Measurements from ENCODE around the gene WRAP73.

WRAP73 gene

DNA sequence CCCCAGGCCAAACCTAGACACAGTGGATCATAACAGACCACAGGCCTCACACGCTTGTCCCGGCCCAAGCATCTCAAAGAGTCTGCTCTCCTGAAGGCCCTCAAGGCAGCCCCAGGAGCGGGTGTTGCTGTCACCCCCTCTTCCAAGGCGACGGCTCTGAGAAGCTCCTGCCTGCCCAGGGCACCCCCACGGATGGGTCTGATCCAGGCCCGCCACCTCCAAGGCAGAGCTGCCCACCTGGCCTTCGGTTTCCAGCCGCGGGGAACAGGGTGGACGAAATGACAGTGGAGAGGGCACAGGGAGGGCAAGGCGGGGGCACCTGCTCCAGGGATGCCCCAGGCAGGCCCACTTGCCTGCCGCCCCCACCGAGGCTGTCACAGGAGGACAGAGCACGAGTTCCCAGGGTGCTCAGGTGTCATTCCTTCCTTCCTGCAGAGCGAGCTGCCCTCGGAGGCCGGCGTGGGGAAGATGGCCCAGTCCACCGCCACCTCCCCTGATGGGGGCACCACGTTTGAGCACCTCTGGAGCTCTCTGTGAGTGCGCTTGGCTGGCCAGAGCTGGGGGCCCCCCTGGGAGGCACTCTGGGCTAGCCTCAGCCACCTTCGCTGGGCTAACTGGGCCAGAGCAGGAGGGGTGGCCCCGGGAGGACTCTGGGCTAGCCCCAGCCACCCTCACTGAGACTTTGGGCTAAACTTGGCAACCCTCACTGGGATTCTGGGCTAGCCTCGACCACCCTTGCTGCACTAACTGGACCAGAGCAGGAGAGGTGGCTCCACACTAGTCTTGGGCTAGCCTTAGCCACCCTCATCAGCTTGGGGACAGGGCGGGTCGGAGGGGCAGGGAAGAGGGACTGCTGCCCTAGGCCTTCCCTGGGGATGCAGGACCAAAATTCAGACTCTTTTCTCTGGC lies 32.2 kb upstream of the WRAP73 start:
- DNase-seq = no peak

DNA sequence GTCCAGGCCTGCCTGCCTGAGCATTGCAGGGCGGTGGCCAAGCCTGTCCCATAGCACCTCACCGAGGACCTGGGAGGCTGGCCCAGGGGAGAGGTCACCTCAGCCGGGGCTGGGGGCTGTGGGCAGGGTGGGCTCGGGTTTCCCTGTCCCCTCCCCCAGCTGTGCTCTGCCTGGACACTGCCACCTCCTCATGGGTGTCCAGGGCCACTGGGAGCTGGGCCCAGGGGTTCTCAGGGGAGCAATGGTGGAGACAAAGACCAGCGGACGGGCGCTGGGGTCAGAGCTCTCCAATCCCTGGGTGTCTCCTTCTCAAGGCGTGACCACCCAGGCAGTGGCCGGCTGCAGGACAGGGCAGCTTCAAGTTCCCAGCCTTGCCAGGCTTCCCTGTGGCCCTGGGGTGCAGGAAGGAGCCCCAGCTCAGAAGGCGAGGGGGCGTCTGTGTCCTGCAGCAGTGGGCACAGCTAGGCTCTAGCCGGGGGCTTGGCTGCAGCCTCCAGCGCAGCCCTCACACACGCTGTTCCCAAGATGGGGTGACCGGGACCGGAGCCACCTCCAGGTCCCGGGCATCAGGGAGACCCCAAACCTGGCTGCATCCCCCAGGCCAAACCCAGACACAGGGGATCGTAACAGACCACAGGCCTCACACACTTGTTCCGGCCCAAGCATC lies 31.5 kb upstream of the WRAP73 start:
- no peak for DNase-seq

DNA sequence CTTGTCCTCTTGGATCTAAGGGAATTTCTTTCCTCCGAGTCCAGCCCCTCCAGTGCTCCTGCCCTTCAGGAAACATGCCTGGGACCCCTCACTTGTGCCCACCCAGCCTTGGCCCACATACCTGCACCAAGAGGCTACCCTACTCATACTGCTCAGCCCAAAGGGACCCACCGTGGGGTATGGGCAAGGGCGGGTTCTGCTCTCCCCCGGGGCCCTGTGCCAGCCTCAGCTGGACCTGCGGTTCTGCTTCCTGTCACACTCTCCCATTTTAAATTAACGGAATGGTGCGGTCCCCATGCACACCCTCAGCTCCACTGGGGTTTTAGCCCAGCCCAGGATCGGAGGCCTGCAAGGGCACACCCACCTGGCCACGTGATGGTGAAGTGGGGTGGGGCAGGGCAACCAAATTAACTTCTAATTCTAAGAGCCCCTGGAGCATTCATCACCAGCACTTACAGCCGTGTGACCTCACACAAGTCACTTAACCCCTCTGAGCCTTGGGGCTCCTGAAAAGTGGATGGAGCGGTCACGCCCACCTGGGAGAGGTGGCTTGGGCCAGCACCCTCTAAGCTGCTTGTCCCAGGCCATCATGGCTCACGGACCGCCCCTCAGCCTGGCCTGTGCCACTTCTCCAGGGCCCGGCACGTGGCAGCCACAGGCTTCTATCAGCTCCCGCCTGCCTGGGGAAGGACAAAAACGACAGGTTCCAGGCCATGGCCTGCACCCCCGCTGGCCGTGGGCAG lies 30.8 kb upstream of the WRAP73 start:
- DNase-seq = no peak

DNA sequence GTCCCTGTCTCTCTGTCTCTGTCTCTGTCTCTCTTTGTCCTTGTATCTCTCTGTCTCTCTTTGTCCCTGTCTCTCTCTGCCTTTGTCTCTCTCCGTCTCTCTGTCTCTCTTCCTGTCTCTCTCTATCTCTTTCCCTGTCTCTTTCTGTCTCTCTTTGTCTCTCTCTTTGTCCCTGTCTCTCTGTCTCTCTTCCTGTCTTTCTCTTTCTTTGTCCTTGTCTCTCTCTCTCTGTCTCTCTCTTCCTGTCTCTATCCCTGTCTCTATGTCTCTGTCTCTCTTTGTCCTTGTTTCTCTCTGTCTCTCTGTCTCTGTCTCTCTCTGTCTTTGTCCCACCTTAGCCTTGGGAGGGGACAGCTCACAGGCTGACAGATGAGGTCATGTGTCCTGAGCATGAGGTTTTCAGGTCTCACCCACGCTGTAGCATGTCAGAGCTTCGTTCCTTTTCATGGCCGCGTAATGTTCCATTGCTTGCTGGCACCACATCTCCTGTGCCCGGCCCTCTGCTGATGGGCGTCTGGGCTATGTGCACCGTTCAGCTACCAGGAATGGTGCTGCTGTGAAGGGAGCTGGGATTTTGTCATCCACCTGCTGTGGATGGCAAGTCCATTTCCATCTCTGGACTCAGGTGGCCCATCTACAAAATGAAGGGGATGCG lies 30.0 kb upstream of the WRAP73 start:
- no peak for DNase-seq

DNA sequence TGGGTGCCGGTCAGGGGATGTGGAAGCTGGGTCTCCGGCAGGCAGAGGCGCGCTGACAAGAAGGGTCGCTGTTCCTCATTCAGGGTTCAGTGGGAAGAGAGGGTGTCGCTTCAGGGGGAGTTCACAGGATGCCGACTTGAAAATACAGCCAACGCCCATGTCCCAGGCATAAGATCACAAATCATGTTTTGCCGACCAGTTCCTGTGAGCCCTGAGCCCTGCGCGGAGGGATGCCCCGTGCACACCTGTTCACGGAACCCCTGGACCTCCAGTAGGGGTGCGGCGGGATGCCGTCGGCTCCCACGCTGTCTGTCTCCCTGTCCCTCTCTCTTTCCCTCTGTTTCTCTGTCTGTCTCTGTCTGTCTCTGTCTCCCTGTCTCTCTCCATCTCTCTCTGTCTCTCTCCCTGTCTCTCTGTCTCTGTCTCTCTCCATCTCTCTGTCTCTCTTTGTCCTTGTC lies 29.2 kb upstream of the WRAP73 start:
- no peak for DNase-seq

DNA sequence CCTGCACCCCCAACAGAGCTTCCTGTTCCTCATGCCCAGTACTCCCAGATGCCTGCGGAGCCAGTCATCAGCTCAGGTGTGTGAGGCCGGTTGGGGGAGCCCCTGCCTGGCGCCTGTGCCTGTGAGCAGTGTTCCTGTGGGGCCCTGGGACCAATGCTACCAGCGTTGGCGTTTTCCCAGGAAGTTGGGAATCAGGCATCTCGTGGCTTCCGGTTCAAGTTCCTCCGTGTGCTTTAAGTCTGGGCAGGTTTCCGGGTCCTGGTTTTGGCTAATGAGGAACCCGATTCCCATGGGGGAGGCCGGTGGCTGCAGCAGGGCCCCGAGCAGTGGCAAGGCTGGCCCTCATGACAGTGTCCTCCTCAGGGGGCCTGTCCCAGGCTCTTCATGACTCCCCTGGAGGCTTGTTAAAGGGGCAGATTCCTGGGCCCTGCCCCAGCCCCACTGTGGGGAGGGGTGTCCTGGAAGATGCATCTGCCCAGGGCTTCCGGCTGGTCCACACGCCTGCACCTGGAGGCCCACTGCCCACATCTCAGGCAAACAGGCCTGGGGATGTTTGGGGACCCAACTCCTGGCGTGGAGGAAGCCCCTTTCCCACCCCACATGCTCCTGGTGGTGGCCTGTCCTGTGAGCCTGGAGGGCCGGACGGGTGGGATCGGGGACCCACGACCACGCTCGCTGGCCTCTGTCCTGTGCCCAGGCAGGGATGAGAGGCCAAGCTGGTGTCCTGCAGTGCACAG lies 28.6 kb upstream of the WRAP73 start:
- DNase-seq = no peak

DNA sequence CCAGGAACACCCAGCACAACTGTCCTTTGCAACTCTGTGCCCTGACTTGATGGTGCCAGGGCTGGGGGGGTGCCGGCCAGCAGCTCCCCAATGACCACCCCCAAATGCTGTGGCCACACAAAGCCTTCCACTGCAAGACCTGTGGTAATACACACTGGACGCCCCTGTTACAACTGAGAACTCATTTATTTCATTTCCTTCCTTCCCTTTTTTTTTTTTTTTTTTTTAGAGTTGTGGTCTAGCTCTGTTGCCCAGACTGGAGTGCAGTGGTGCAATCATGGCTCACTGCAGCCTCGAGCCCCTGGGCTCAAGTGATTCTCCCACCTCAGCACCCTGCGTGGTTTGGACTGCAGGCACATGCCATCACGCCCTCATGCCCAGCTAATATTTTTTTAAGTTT lies 27.6 kb upstream of the WRAP73 start:
- no peak for DNase-seq

DNA sequence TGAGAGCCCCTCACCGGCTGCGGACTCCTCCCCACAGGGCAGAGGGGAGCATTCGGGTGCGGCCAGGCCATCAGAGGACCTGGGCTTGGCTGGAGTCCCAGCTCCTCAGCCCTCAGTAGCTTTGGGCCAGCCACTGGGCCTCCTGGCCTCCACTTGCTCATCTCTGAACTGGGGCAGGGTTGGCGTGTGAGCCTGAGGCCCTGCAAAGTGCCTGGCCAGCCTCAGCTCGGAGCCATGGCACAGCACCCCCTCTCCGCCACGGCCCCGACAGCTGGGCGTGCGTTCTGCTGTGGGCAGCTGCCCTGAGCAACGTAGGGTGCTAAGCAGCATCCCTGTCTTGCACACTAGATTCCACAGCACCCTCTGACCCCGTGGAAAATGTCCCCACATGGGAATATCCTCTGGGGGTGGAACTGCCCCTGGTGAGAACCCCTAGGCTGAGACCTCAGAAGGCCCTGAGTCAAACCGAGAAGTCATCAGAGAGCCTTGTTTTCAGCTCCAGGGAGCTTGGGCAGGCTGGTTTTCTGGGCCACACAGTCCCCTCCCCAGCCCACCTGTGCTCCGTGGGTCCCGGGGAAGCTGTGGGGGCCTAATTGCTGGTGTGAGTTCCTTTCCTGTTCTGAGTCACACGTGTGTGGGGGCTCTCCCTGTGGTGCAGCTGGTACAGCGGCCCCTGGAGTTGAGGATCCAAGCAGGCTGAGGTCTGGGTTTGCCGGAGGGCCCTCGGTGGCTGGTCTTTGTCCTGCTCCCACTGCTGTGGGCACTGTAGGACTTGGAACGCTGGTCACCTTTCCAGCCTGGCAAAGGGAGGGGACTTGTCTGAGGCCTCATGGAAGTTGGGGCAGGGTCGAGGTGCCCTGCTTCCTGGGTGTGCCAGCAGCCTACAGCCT lies 26.9 kb upstream of the WRAP73 start:
- no peak for DNase-seq

DNA sequence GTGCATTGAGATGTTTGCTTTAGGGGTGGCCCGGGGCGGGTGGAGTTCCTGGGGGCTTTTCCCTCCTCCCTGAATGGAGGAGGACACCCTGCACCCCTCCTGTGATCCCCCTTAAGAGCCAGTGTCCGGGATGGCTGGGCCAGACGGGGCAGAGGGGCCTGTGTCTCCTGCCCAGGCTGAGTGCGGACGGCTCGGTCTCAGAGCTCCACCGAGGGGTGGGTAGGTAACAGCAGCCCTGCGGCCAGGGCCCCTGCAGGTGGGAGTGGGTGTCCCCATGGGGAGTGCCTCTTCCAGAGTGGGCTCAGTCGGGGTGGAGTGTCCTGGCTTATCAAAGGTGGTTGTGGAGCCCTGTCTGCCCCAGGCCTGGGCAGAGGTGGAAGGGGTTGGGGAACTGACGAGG lies 25.5 kb upstream of the WRAP73 start:
- no peak for DNase-seq

DNA sequence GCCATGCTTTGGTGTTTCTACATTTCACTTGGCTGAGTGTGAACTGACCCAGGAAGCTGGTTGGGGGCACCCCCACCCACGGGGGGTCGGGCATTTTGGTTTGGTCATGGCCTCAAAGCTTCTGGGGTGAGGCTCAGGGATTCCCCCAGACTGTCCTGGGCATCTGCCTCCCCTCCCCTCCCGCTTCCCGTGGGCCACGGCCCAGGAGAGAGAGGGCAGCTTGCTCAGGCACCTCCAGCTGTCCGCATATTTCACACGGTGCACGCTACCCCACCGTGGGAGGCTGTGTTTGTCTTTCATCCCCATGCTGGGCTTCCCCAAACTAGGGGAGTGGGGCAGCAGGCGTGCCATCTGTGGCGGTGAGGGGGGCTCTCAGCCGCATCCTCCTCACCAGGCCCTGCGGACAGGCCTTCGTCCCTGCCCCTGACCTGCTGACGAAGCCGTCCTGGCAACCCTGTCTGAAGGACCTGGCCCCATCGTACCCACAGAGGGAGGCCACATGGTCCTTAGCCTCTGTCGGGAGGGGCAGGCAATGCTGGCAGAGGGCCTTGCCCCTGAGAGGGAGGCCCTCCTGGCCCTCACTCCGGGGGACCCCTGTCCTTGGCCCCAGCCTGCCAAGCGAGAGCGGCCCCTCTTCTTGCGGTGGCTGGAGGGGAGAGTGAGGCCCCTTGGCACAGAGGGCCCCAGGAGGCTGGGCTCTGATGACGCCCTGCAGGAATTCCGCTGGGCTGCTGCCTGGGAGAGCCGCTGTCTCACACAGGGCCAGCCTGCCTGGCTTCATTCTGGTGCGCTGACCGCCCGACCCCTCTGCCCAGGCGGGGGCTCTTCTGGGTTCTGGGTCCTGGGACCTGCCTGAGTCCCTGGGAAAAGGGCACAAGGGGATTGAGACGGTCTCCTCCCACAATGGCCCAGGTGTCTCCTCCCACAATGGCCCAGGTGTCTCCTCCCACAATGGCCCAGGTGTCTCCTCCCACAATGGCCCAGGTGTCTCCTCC lies 24.5 kb upstream of the WRAP73 start:
- no peak for DNase-seq

DNA sequence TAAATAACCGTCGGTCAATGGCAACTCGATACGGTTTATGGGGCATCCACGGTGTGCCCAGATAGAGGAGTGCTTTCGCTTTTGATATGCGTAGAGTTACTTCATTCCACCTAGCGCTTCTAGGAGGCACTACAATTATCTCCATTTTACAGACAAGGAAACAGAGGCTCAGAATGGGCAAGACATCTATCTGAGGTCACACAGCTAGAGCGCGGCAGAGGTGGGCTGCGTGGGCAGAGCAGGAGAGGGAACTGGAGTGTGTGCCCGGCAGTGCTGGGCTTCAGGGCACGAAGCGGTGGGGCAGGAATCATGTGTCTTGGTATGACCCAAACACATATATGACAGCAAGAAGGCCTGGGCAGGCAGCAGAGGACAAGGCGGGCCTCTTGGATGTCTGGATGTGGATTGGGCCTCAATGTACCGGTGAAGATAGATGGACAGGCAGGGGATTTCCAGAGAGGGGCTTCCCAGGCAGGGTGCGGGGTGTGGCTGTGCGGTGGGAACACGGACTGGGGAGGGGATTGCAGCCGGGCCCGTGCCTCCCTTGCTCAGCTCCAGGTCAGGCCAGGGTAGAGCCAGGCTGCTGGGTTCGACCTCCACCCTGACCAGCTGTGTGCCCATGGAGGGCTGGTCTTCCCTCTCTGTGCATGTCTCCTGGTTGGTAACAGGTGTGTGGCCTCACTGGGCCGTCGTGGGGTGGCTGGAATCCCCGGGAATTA lies 23.6 kb upstream of the WRAP73 start:
- no peak for DNase-seq

DNA sequence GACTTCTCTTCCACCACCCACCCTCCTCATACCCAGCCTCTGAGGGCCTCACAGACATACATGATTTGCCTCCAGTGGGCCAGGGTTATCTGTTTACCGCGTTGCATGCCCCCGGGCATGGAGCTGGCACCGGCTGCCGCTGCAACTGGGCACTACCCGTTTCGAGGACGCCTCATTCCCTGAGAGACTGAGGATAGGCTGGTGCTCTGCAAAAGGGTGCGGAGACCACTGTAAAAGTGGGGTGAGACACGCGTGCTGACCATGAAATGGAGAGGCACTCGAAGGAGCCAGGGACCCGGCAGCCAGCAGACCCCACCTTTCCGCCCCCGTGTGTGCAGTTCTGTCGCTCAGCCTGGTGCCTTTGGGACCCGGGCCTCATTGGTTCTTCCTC lies 23.1 kb upstream of the WRAP73 start:
- no peak for DNase-seq

DNA sequence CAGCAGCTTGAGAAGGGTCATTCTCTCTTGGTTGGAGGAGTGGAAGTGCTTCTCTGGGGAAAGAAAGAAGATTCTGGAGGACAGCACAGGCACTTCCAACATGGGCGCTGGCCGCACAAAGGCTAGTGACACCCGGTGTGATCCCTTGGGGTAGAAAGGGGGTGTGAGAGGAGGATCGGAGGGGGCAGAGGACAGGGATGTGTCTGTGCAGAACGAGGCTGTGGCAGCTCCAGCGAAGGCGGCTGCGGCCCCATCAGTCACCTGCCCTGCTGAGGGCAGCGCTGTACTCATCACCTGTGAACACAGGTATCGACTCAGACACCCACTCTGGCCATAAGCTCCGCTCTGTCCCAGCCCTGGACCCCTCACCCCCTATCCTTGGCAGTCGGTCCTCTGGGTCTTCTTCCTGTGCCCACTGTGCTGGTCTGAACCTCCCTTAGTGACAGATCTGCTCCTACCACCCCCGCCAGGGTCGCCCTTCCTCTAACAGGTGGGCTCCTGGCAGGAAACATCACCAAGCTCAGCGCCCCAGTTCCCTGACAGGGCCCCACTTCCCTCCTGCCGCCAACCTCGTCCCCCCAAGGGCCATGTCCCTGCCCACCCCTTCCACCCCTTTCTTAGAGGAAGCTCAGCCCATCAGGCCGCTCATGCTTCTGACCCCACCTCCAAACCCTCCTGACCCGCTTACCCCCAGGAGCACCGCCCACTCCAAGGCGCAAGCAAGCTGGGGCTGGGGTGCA lies 22.5 kb upstream of the WRAP73 start:
- no peak for DNase-seq

DNA sequence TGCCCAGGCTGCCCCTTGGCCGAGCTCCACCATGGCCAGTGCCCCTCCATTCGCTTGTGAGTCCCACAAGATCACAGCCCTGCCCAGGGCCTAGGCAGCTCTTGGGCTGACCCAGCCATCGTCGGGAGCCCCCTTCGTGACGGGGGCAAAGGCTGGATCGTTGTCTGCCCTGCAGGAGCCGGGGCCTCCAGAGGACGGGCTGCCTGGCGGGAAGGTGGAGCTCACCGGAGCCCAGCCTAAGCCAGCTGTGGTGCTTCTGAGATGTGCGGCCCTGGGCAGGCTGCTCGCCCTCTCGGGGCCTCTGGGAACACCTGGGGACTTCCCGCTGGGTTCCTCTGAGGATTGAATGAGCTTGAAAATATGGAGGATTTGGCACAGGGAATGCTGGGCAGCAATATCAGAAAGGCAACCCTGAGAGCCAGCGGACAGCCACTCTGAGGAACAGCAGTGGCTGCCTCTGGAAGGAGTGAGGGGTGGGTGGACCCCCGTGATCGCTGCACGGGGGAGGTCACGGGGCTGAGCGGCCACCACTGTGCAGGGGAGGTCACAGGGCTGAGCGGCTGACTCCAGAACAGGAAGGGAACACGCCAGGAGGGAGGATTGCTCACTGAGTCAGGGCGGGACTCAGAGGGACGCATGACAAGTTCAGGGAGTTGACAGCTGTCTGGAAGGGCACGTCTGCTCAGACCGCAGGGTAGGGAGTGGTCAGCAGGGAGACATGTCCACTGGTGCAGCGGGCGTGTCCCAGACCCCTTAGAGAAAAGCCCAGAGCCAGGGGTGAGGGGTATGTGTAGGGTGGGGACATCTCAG lies 21.7 kb upstream of the WRAP73 start:
- no peak for DNase-seq

DNA sequence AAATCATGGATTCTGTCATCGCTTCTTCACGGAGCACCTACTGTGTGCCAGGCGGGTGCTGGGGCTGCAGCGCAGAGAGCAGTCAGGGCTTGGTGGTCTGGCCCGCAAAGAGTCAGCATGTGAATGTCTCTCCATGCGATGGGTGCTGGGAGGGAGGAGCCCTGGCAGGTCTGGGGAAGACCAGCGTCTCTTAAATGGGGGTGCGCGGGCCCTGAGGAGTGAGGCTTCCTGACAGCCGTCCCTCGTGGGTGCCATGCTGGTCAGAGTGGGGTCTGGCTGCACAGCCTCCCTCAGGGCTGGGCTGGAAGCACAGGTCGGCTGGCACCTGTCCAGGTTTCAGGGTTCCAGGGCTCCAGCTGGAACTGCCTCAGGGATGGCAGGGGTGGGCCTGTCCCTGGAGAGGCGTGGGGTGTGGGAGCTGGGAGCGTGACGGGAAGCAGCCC lies 20.9 kb upstream of the WRAP73 start:
- no peak for DNase-seq

DNA sequence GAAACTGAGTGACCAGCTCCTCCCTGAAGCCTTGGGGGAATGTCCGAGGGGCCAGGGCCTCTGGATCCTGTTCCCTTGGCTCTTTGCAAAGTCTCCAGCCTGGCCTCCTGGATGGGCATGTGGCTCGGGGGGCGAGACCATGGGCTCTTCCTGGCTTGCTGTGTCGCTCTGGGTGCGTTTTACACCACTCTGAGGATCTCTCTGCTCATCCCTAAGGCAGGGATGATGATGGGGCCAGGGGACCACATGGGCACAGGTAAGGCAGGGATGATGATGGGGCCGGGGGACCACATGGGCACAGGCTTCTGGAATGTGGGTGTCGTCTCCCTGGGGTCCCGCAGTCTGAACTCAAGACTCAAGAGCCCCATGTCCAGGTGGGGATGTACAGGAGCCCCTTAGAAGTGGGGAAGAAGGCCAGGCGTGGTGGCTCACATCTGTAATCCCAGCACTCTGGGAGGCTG lies 20.1 kb upstream of the WRAP73 start:
- DNase-seq = no peak

DNA sequence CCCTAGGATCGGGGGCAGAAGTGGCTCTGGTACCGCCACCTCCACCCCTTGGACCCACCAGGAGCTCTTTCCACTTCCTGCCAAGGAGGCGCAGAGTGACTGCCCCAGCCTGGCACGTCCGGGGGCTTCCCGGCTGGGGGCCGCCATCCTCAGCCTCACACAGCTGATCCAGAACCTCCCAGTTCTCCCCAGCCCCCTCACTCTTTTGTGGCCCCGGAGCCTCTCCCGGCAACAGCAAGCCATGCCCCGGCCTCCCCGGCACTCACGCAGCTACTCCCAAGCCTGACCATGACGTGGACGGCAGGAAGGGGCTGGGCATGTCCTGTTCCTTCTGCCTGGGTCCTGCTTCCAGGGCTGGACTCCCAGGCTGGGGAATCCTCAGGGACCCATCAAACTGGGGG lies 19.5 kb upstream of the WRAP73 start:
- DNase-seq = no peak

Measured in activated effector memory CD4-positive, alpha-beta T cell treated with Interleukin-2 at 50 U/mL for 16 hours (primary cell).